Fibroblast of mammary gland (primary cell): ENCODE measurements around the gene USP9X.
A peak's percentile ranks its signal among the peaks of the same experiment; 100 is the strongest.
"Not testable (repeated sequence)": the region's sequence is repeated elsewhere in the genome, so short reads cannot be mapped to it uniquely, and the experiment has no call there.

Experiments used
- DNase-seq: peaks from one replicate; pipeline ENCODE4 v3.0.0-alpha.2; 2010; ENCODE audit warnings: low read depth
- H3K4me3 ChIP-seq: 2 replicates; pipeline ENCODE4 v1.5.1; 2011; ENCODE audit warnings: low read depth, mild to moderate bottlenecking, low read length, moderate library complexity; ENCODE audit not compliant: control insufficient read depth
- TF ChIP-seq, protein P1 (sequence below): conservative IDR thresholded peaks from 2 replicates; pipeline ENCODE4 v1.5.1; 2011; ENCODE audit warnings: low read depth, low read length, inconsistent platforms; ENCODE audit not compliant: control insufficient read depth, insufficient read depth

Gene USP9X

DNA sequence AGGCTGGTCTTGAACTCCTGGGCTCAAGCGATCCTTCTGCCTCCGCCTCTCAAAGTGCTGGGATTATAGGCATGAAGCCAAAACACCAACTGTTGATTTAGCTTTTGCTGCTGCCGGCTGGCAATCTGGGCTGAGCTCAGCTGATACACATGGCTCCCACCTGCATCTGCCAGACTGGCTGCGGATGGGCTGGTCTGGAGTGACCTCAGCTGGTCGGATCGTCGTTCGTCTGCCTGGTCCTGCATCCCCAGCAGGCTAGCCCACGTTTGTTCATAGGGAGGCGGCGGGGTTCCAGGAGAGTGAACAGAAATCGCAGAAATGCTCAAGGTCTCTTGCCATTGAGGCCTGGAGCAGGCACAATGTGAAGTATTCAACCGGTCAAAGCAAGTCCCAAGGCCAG lies 174.3 kb downstream of the USP9X start:
- TF ChIP-seq, protein P1, sequence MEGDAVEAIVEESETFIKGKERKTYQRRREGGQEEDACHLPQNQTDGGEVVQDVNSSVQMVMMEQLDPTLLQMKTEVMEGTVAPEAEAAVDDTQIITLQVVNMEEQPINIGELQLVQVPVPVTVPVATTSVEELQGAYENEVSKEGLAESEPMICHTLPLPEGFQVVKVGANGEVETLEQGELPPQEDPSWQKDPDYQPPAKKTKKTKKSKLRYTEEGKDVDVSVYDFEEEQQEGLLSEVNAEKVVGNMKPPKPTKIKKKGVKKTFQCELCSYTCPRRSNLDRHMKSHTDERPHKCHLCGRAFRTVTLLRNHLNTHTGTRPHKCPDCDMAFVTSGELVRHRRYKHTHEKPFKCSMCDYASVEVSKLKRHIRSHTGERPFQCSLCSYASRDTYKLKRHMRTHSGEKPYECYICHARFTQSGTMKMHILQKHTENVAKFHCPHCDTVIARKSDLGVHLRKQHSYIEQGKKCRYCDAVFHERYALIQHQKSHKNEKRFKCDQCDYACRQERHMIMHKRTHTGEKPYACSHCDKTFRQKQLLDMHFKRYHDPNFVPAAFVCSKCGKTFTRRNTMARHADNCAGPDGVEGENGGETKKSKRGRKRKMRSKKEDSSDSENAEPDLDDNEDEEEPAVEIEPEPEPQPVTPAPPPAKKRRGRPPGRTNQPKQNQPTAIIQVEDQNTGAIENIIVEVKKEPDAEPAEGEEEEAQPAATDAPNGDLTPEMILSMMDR = no peak
- H3K4me3 ChIP-seq = no peak overlapping the region
- DNase-seq = peak; percentile 47

- peak; percentile 86 for DNase-seq
- TF ChIP-seq, protein P1 = no peak
- H3K4me3 ChIP-seq = peak overlapping the region; percentile 3
Observed at GRCh38 chrX:41265615-41266014, 180.4 kb downstream of the USP9X start.

DNA sequence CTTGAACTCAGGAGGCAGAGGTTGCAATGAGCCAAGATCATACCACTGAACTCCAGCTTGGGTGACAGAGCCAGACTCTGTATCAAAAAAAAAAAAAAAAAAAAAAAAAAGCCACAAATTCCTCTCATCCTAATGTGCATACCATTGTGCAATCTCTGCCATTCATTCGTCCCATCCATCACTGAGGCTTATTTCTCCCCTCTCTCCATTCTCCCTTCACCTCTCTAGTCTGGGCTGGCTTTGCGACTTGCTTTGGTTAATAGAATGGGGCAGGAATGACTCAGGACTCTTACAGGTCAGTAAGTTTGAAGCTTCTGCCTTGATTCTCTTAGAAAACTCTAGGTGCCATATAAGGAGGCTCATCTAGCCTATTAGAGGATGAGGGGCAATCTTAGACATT lies 188.4 kb downstream of the USP9X start:
- DNase-seq = peak; percentile 18
- TF ChIP-seq, protein P1 = no peak
- no peak overlapping the region for H3K4me3 ChIP-seq

- peak overlapping the region; percentile 50 for H3K4me3 ChIP-seq
- peak; percentile 62 for DNase-seq
- TF ChIP-seq, protein P1 = peak; percentile 44
Observed at GRCh38 chrX:41275661-41276609, 190.7 kb downstream of the USP9X start.

- no peak for DNase-seq
Observed at GRCh38 chrX:41276661-41277506, 191.6 kb downstream of the USP9X start.

GRCh38 chrX:41282307-41282706 lies 197.1 kb downstream of the USP9X start:
- H3K4me3 ChIP-seq, DNase-seq: not testable (repeated sequence)

More at GRCh38 chrX:41276661-41277506, 191.6 kb downstream of the USP9X start:
- H3K4me3 ChIP-seq = peak overlapping the region; percentile 50
- TF ChIP-seq, protein P1 = no peak

GRCh38 chrX:41285928-41286327 lies 200.7 kb downstream of the USP9X start:
- not testable (repeated sequence) for DNase-seq, H3K4me3 ChIP-seq
